Activated naive CD4-positive, alpha-beta T cell treated with anti-CD3 and anti-CD28 coated beads, Interleukin-2, amount 50 U/mL, for 24 hours (primary cell): ENCODE measurements around the gene DLD.
A peak's percentile ranks its signal among the peaks of the same experiment; 100 is the strongest.
"Not testable (repeated sequence)": the region's sequence is repeated elsewhere in the genome, so short reads cannot be mapped to it uniquely, and the experiment has no call there.

ENCODE experiments used
- H3K27ac Mint-ChIP-seq: one replicate; pipeline ENCODE4 v1.8.0; 2021; ENCODE audit warnings: mild to moderate bottlenecking, mixed read lengths
- H3K27me3 Mint-ChIP-seq: one replicate; pipeline ENCODE4 v1.8.0; 2021; ENCODE audit warnings: mixed read lengths
- H3K36me3 Mint-ChIP-seq: one replicate; pipeline ENCODE4 v1.8.0; 2021; ENCODE audit warnings: mixed read lengths
- H3K4me1 Mint-ChIP-seq: one replicate; pipeline ENCODE4 v1.8.0; 2021; ENCODE audit warnings: mixed read lengths
- H3K4me3 Mint-ChIP-seq: one replicate; pipeline ENCODE4 v1.8.0; 2021; ENCODE audit warnings: mild to moderate bottlenecking, mixed read lengths
- H3K9me3 Mint-ChIP-seq: one replicate; pipeline ENCODE4 v1.8.0; 2021; ENCODE audit warnings: mixed read lengths

The DLD gene

GRCh38 chr7:107890962-107891635 is at the start of gene DLD:
Gene DLD, plus strand, starts transcription at chr7:107891183. Its CDS starts 68 bp downstream, at chr7:107891251.
- H3K9me3 Mint-ChIP-seq: no peaks in the 10 kb centered on the region
- no peaks in the 10 kb centered on the region for H3K27me3 Mint-ChIP-seq
- H3K27ac Mint-ChIP-seq: peak within 1 kb of the TSS; percentile 99
- H3K4me3 Mint-ChIP-seq: peak within 1 kb of the TSS; percentile 98
- H3K4me1 Mint-ChIP-seq: peaks cover 51% of the 10 kb centered on the region
- peaks cover 5% of the 10 kb centered on the region for H3K36me3 Mint-ChIP-seq

GRCh38 chr7:107842213-107842612 is 48.8 kb upstream of the DLD start:
- Mint-ChIP-seq H3K27ac (no peak overlapping the region), H3K4me1 (no peaks in the 10 kb centered on the region), H3K36me3 (no peaks in the 10 kb centered on the region), H3K4me3 (no peak overlapping the region), H3K9me3 (no peaks in the 10 kb centered on the region), H3K27me3 (no peaks in the 10 kb centered on the region)

DNA sequence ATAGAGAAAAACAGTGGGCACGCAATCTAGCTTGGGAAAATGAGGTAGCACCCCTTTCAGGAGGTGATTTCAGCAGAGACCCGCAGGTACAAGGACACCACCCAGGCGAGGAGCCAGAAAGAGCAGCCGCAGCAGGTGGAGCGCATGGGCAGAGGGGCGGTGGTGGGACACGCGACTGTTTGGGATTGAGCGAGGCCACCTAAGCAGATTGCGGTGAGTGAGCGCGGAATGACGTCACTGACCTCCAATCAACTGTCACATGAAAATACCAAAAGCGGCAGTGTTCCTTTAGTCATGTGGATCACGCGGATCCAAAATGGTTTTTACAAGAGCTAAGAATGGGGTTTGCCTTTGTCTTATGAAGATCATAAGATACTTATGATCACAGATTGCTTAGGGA is 47.8 kb upstream of the DLD start:
- Mint-ChIP-seq H3K27ac (no peak overlapping the region), H3K36me3 (no peaks in the 10 kb centered on the region), H3K4me3 (no peak overlapping the region), H3K27me3 (no peaks in the 10 kb centered on the region), H3K9me3 (no peaks in the 10 kb centered on the region), H3K4me1 (no peaks in the 10 kb centered on the region)

- Mint-ChIP-seq H3K27ac (no peak overlapping the region), H3K4me1 (no peaks in the 10 kb centered on the region), H3K9me3 (no peaks in the 10 kb centered on the region)
Measured at GRCh38 chr7:107846324-107846723, 44.7 kb upstream of the DLD start.

DNA sequence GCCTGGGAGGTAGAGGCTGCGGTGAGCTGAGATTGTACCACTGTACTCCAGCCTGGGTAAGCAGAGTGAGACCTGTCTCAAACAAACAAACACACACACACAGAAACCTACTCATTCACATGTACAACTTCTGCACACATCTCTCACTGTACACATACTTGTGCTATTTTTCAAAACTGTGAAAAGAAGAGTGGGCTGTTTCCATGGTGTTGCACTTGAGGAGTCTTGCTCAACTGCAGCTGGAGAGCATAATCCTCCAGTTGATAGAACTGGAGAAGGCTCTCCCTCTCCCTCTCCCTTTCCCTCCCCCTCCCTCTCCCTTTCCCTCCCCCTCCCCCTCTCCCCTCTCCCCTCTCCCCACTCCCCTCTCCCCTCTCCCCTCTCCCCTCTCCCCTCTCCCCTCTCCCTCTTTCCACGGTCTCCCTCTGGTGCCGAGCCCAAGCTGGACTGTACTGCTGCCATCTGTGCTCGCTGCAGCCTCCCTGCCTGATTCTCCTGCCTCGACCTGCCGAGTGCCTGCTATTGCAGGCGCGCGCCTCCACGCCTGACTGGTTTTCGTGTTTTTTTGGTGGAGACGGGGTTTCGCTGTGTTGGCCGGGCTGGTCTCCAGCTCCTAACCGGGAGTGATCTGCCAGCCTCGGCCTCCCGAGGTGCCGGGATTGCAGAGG is 43.7 kb upstream of the DLD start:
- H3K4me3 Mint-ChIP-seq: no peak overlapping the region
- no peaks in the 10 kb centered on the region for H3K9me3 Mint-ChIP-seq
- no peaks in the 10 kb centered on the region for H3K4me1 Mint-ChIP-seq
- H3K27ac Mint-ChIP-seq: no peak overlapping the region
- H3K36me3 Mint-ChIP-seq: no peaks in the 10 kb centered on the region
- no peaks in the 10 kb centered on the region for H3K27me3 Mint-ChIP-seq

More at GRCh38 chr7:107846324-107846723, 44.7 kb upstream of the DLD start:
- no peaks in the 10 kb centered on the region for H3K36me3 Mint-ChIP-seq
- no peaks in the 10 kb centered on the region for H3K27me3 Mint-ChIP-seq
- no peak overlapping the region for H3K4me3 Mint-ChIP-seq

- H3K36me3 Mint-ChIP-seq, H3K9me3 Mint-ChIP-seq, H3K27me3 Mint-ChIP-seq, H3K4me3 Mint-ChIP-seq, H3K4me1 Mint-ChIP-seq, H3K27ac Mint-ChIP-seq: not testable (repeated sequence)
Measured at GRCh38 chr7:107847836-107848175, 43.2 kb upstream of the DLD start.

DNA sequence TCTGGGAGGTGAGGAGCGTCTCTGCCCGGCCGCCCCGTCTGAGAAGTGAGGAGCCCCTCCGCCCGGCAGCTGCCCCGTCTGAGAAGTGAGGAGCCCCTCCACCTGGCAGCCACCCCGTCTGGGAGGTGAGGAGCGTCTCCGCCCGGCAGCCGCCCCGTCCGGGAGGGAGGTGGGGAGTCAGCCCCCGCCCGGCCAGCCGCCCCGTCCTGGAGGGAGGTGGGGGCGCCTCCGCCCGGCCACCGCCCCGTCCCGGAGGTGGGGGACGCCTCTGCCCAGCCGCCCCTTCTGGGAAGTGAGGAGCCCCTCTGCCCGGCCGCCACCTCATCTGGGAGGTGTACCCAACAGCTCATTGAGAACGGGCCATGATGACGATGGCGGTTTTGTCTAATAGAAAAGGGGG is 42.8 kb upstream of the DLD start:
- not testable (repeated sequence) for H3K4me3 Mint-ChIP-seq, H3K4me1 Mint-ChIP-seq, H3K36me3 Mint-ChIP-seq, H3K9me3 Mint-ChIP-seq, H3K27ac Mint-ChIP-seq, H3K27me3 Mint-ChIP-seq

DNA sequence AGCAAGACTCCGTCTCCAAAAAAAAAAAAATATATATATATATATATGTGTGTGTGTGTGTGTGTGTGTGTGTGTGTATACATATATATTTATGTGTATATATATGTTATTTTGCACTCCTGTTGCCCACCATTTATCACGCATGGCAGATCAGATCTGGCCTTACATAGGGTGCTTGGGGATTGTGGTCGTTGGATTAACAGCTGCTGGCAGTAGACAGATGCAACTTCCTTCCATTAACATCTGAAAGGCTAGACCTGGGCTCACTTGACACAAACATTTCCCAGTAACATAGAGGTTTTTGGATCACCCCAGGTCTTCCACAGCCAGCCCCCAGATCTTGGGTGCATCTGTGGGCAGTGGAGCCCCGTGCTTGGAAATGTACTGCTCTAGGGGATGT is 40.8 kb upstream of the DLD start:
- Mint-ChIP-seq H3K27me3 (no peaks in the 10 kb centered on the region), H3K9me3 (no peaks in the 10 kb centered on the region), H3K36me3 (no peaks in the 10 kb centered on the region), H3K27ac (no peak overlapping the region), H3K4me1 (no peaks in the 10 kb centered on the region), H3K4me3 (no peak overlapping the region)

- H3K27ac Mint-ChIP-seq: no peak overlapping the region
Measured at GRCh38 chr7:107850643-107851042, 40.3 kb upstream of the DLD start.

GRCh38 chr7:107854454-107854853 is 36.5 kb upstream of the DLD start:
- Mint-ChIP-seq H3K9me3 (no peaks in the 10 kb centered on the region), H3K27me3 (no peaks in the 10 kb centered on the region), H3K27ac (no peak overlapping the region), H3K36me3 (no peaks in the 10 kb centered on the region), H3K4me3 (no peak overlapping the region), H3K4me1 (peaks cover 27% of the 10 kb centered on the region)

More at GRCh38 chr7:107850643-107851042, 40.3 kb upstream of the DLD start:
- Mint-ChIP-seq H3K4me3 (no peak overlapping the region), H3K4me1 (no peaks in the 10 kb centered on the region), H3K36me3 (no peaks in the 10 kb centered on the region), H3K27me3 (no peaks in the 10 kb centered on the region), H3K9me3 (no peaks in the 10 kb centered on the region)

DNA sequence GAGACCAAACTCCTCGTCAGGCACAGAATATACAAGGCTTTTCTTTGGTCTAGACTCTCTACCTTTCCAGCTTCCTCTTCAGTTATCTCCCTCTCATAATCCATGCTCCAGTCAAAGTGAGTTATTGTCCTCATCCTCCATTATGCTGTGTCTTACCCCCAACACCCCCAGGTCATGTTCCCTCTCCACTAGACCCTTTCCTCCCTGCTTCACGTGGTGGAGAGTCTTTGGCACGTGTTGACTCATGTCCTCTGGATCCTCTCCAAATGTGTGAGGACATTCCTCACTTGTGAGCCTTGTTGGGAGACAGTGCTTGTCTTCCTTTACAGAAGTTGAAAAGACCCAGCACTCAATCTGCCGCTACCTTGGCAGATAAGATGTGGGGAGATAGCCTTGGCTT is 36.0 kb upstream of the DLD start:
- no peaks in the 10 kb centered on the region for H3K36me3 Mint-ChIP-seq
- no peaks in the 10 kb centered on the region for H3K9me3 Mint-ChIP-seq
- H3K27ac Mint-ChIP-seq: no peak overlapping the region
- H3K4me3 Mint-ChIP-seq: no peak overlapping the region
- H3K4me1 Mint-ChIP-seq: peaks cover 29% of the 10 kb centered on the region
- no peaks in the 10 kb centered on the region for H3K27me3 Mint-ChIP-seq

DNA sequence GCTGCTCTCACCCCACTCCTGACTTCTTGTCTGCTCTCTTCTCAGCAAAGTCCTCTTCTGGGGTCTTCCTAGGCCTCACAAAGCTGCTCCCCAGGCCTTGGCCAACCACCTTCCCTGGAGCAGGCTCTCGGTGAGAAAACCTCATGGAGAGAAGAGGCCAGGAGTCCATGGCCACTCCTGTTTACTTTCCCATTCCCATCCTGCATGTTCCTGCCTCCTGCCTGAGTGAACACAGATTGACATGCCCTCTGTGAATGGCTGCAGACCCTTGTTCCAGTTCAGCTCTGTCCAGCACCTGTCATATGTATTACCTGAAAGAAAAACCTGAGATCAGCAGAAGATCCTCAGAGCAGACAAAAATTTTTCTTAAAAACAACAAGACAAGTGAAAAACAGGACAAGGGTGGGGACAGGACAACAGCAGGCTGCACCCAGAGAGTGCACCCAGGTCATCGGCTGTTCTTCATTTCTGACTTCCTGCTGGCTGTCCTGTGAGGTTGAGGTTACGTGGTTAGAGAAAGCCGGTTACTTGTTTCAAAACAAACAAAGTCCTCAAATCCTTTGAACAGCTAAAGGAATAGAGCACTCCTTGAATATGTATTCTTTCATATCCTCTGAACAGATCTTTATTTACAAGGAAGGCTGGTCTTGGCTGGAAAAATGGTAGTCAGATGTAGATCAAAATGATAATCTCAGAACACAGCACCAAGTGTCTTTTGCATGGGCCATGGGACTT is 34.0 kb upstream of the DLD start:
- H3K27ac Mint-ChIP-seq: peak overlapping the region; percentile 5
- no peaks in the 10 kb centered on the region for H3K27me3 Mint-ChIP-seq
- H3K4me1 Mint-ChIP-seq: peaks cover 29% of the 10 kb centered on the region
- no peaks in the 10 kb centered on the region for H3K9me3 Mint-ChIP-seq
- H3K4me3 Mint-ChIP-seq: peak overlapping the region; percentile 15
- no peaks in the 10 kb centered on the region for H3K36me3 Mint-ChIP-seq

DNA sequence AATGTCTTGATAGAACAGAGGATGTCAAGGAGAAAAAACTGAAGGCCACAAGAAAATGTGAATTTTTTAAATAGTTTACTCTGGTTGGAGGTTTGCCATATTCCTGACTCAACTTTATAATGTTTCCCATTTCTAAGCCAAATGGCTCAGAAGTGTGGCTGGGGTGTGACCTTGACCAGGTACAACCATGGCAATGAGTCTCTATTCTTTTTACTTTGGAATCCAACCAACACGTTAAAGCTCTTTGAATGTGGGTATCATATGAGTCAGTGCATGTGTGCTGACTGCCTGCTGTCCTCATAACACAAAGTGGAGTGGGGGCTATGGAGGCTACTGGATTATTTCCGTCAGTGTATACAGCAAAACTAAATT is 33.5 kb upstream of the DLD start:
- H3K4me3 Mint-ChIP-seq: peak overlapping the region; percentile 15
- H3K36me3 Mint-ChIP-seq: no peaks in the 10 kb centered on the region
- peak overlapping the region; percentile 5 for H3K27ac Mint-ChIP-seq
- peaks cover 29% of the 10 kb centered on the region for H3K4me1 Mint-ChIP-seq
- no peaks in the 10 kb centered on the region for H3K27me3 Mint-ChIP-seq
- H3K9me3 Mint-ChIP-seq: no peaks in the 10 kb centered on the region

GRCh38 chr7:107858280-107858679 is 32.7 kb upstream of the DLD start:
- H3K9me3 Mint-ChIP-seq: no peaks in the 10 kb centered on the region
- no peak overlapping the region for H3K4me3 Mint-ChIP-seq
- H3K36me3 Mint-ChIP-seq: no peaks in the 10 kb centered on the region
- H3K4me1 Mint-ChIP-seq: peaks cover 29% of the 10 kb centered on the region
- peak overlapping the region; percentile 60 for H3K27ac Mint-ChIP-seq
- no peaks in the 10 kb centered on the region for H3K27me3 Mint-ChIP-seq

- no peaks in the 10 kb centered on the region for H3K27me3 Mint-ChIP-seq
- peaks cover 34% of the 10 kb centered on the region for H3K4me1 Mint-ChIP-seq
- H3K36me3 Mint-ChIP-seq: no peaks in the 10 kb centered on the region
- no peaks in the 10 kb centered on the region for H3K9me3 Mint-ChIP-seq
- H3K4me3 Mint-ChIP-seq: no peak overlapping the region
- no peak overlapping the region for H3K27ac Mint-ChIP-seq
Measured at GRCh38 chr7:107860279-107860961, 30.6 kb upstream of the DLD start.
